Heart right ventricle (tissue), 16 donors: Measurements from ENCODE around the gene ITGAD. TPM values are rescaled to one million over a fixed set of nuclear protein-coding genes. Genes with fewer than 3 reads are reported as not detected.

Experiments
- ATAC-seq, 8 donors: fragments of 200-7000 bp; cut with Tn5 transposase; one replicate each; pipeline ENCODE4 v1.9.1; 2020; ENCODE audit warnings: mild to moderate bottlenecking in 8 of 8, moderate library complexity in 8 of 8, moderate number of reproducible peaks in 1 of 8
- DNase-seq, 2 donors: peaks; one replicate each; pipeline ENCODE4 v3.0.0-alpha.2; 2020
- H3K27ac ChIP-seq, 10 donors: fragments of 200-600 bp; sonication (generic) in 2 of 10; one replicate each; pipeline versions ENCODE4 v1.5.0 to v1.8.0; 2020 to 2022; ENCODE audit warnings: mild to moderate bottlenecking in 3 of 10
- H3K27me3 ChIP-seq, 7 donors: fragments of 200-600 bp; one replicate each; pipeline ENCODE4 v1.8.0; 2021 to 2022; ENCODE audit warnings: mild to moderate bottlenecking in 2 of 7
- H3K36me3 ChIP-seq, 9 donors: fragments of 200-600 bp; sonication (generic) in 1 of 9; one replicate each; pipeline versions ENCODE4 v1.5.0 to v1.8.0; 2020 to 2022; ENCODE audit warnings: mild to moderate bottlenecking in 2 of 9
- H3K4me1 ChIP-seq, 9 donors: fragments of 200-600 bp; sonication (generic) in 1 of 9; one replicate each; pipeline versions ENCODE4 v1.5.0 to v1.8.0; 2020 to 2022; ENCODE audit warnings: mild to moderate bottlenecking in 4 of 9
- H3K4me3 ChIP-seq, 10 donors: fragments of 200-600 bp; sonication (generic) in 2 of 10; one replicate each; pipeline versions ENCODE4 v1.5.0 to v1.8.0; 2020 to 2022; ENCODE audit warnings: mild to moderate bottlenecking in 7 of 10, moderate library complexity in 2 of 10
- H3K9me3 ChIP-seq, 11 donors: fragments of 200-600 bp in 10 of 11; sonication (generic) in 2 of 11; one replicate each; pipeline versions ENCODE4 v1.5.0 to v1.8.0; 2013 to 2022; ENCODE audit warnings: mild to moderate bottlenecking in 2 of 11, control low read depth in 1 of 11, moderate library complexity in 1 of 11
- WGBS, 2 donors: extraction: QIAGEN DNeasy Blood & Tissue Kit; methylation state at CpG; one replicate each; pipeline ENCODE4 v1.1.7; 2013; ENCODE audit warnings: inconsistent platforms in 1 of 2; 5-methylcytosine and 5-hydroxymethylcytosine counted together
- intact Hi-C, 10 donors: fragments of 100-400 bp; cut with DNase I; formaldehyde crosslinking; loops; one replicate each; pipeline versions ENCODE4 v1.11.1 to v1.14.2; 2022
- polyA plus RNA-seq, 2 donors: library from polyadenylated mRNA; stranded (reverse); fragments of 200-250 nt; gene quantifications; one replicate each; pipeline ENCODE4 v1.2.3, GENCODE V29; 2013
- total RNA-seq, 10 donors: library from RNA; stranded (reverse); fragmentation: NEBNext Ultra II Directional in 3 of 10; extraction: Animal tissue kit (Norgen Biotek cat#: 25700) in 3 of 10; gene quantifications; one replicate each; pipeline versions ENCODE4 v1.2.1 to v1.2.4, GENCODE V29; 2021 to 2023
- TF ChIP-seq, protein P1 (sequence below), 9 donors: fragments of 200-600 bp; sonication (generic) in 2 of 9; IDR thresholded peaks; one replicate each; pipeline versions ENCODE4 v1.5.0 to v1.8.0; 2021 to 2022; ENCODE audit warnings: antibody characterized with exemption in 9 of 9, mild to moderate bottlenecking in 5 of 9, moderate library complexity in 1 of 9
- donor health status: Arrhythmogenic right ventricular cardiomyopathy.
- donor health status: ischemic (EF 13 %, LVEDD 7.1; RV severe dilation, severe dysfunction).
- donor health status: healthy with polysubstance abuse.
- donor health status: DM: no; HTN: yes; CAD: no.
- donor health status: DM: no; HTN: no; CAD: no.
- donor health status: ischemic (EF 25% LVEDD 6.9; RV normal size, moderate dysfunction).
- donor health status: ischemic (EF 25% LVEDD 5.7; RV mildly dilated, moderate dysfunction).
- donor health status: healthy.
- donor health status: DM: yes; HTN: yes; CAD: no.
- donor health status: Ischemic cardiomyopathy.
- donor health status: ischemic (EF 35%, LVEDD 5.7; RV mildly dilated, moderate dysfunction).
- donor health status: nonischemic (EF 11% LVEDD 7.7; RV severe dilation, severe dysfunction).
- donor health status: DM: yes; HTN: yes; CAD: no.
- donor health status: PGD.
- donor health status: ischemic (EF 29% LVEDD 5.4; RV normal size, mild dysfunction).
- donor health status: nonischemic (EF 23%, LVEDD 6.1; RV moderate dilation, normal function).

Gene ITGAD
- total and polyA plus RNA-seq, 12 donors: 0.01 to 0.39 TPM; not detected in 10

DNA sequence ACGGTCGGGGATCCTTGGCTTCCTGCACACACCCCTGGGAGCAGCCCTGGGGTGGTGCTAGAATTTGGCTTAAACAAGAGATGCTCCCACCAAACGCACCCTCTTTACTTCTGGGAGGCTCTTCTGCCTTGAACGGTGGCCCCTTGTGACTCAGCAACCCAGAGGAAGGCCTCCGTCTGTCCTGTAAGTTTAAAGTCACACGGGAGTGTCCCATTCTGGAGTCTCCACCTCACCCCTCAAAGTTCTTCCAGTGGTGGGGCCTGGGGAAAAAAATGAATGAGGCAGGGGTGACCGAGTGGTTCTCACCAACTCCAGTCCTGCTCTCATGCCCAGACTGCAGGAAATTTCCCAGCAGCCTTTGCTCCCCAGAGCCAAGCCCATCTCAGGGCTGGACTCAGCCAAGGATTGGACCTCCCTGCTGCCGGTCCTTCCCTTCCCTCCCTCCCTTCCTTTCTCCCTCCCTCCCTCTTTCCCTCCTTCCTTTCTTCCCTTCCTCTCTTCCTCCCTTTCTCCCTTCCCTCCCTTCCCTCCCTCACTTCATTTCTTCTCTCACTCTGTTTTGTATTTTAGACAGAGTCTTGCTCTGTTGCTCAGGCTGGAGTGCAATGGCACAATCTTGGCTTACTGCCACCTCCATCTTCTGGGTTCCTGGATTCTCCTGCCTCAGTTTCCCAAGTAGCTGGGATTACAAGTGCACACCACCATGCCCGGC lies 11.4 kb downstream of the ITGAD start:
- peak in 3 of 8 donors; percentile 43 to 65 (median 54) for ATAC-seq
- Histone ChIP-seq H3K27me3 (peaks cover 0 to 8% (median 4%) of the 10 kb centered on the region in 7 donors), H3K27ac (no peak overlapping the region), H3K4me1 (peaks cover 0 to 16% (median 0%) of the 10 kb centered on the region in 9 donors), H3K9me3 (peaks cover 0 to 6% (median 0%) of the 10 kb centered on the region in 11 donors), H3K4me3 (peak overlapping the region in 5 of 10 donors; percentile 20 to 53 (median 26)), H3K36me3 (no peaks in the 10 kb centered on the region)
- 58 to 65% methylated on average over 9 of the region's 9 CpGs for WGBS, 2 donors
- TF ChIP-seq, protein P1, sequence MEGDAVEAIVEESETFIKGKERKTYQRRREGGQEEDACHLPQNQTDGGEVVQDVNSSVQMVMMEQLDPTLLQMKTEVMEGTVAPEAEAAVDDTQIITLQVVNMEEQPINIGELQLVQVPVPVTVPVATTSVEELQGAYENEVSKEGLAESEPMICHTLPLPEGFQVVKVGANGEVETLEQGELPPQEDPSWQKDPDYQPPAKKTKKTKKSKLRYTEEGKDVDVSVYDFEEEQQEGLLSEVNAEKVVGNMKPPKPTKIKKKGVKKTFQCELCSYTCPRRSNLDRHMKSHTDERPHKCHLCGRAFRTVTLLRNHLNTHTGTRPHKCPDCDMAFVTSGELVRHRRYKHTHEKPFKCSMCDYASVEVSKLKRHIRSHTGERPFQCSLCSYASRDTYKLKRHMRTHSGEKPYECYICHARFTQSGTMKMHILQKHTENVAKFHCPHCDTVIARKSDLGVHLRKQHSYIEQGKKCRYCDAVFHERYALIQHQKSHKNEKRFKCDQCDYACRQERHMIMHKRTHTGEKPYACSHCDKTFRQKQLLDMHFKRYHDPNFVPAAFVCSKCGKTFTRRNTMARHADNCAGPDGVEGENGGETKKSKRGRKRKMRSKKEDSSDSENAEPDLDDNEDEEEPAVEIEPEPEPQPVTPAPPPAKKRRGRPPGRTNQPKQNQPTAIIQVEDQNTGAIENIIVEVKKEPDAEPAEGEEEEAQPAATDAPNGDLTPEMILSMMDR (IDR thresholded peaks at IDR 0.05): no peak
- intact Hi-C loops: loop anchor here in 1 of 10 donors (10.0 kb wide), 1 partner anchor 150 kb away; the partner anchor contains the start of gene ITGAM
- no peak for DNase-seq

DNA sequence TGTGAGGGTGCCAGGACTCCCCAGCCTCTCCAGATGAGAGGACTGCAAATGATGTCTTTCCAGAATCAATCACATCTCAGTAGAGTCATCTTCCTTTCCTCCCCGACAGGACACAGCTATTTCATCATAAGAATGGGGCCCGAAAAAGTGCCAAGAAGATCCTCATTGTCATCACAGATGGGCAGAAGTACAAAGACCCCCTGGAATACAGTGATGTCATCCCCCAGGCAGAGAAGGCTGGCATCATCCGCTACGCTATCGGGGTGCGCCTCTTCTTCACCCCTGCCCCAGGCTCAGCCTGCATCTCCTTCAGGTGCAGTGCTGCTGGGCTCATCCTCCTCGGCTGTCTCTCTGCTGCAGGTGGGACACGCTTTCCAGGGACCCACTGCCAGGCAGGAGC lies 14.3 kb downstream of the ITGAD start:
- 80 to 87% methylated on average over 8 of the region's 8 CpGs for WGBS, 2 donors
- Histone ChIP-seq H3K36me3 (no peaks in the 10 kb centered on the region), H3K4me1 (peaks cover 0 to 6% (median 0%) of the 10 kb centered on the region in 9 donors), H3K27me3 (peaks cover 0 to 21% (median 4%) of the 10 kb centered on the region in 7 donors), H3K9me3 (no peaks in the 10 kb centered on the region), H3K27ac (no peak overlapping the region), H3K4me3 (no peak overlapping the region)
- intact Hi-C loops: loop anchor here in 1 of 10 donors (10.0 kb wide), 1 partner anchor 153 kb away; the partner anchor contains the start of gene ITGAM
- DNase-seq (no peak), ATAC-seq (no peak)
- TF ChIP-seq, protein P1 (IDR thresholded peaks at IDR 0.05): no peak

DNA sequence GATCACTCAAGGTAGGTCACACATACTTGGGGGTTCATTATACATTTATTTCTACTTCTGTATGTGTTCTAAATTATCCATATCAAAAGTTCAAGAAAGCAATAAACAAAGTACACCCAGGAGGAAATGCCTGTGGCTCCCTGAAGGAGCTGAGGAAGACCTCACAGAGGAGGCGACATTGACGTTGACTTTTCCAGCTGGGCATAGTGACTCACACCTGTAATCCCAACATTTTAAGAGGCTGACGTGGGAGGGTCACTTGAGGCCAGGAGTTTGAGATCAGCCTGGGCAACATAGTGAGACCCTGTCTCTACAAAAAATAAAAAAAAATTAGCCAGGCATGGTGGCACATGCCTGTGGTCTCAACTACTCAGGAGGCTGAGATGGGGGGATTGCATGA lies 16.3 kb downstream of the ITGAD start:
- no peak overlapping the region for H3K4me3 ChIP-seq
- H3K36me3 ChIP-seq: no peaks in the 10 kb centered on the region
- DNase-seq: no peak
- peaks cover 0 to 21% (median 4%) of the 10 kb centered on the region in 7 donors for H3K27me3 ChIP-seq
- H3K4me1 ChIP-seq: no peaks in the 10 kb centered on the region
- 58 to 63% methylated on average over 3 of the region's 3 CpGs for WGBS, 2 donors
- no peak for ATAC-seq
- TF ChIP-seq, protein P1 (IDR thresholded peaks at IDR 0.05): no peak
- H3K9me3 ChIP-seq: no peaks in the 10 kb centered on the region
- H3K27ac ChIP-seq: no peak overlapping the region
- intact Hi-C loops: loop anchor here in 1 of 10 donors (10.0 kb wide), 1 partner anchor 155 kb away; the partner anchor contains the start of gene ITGAM

DNA sequence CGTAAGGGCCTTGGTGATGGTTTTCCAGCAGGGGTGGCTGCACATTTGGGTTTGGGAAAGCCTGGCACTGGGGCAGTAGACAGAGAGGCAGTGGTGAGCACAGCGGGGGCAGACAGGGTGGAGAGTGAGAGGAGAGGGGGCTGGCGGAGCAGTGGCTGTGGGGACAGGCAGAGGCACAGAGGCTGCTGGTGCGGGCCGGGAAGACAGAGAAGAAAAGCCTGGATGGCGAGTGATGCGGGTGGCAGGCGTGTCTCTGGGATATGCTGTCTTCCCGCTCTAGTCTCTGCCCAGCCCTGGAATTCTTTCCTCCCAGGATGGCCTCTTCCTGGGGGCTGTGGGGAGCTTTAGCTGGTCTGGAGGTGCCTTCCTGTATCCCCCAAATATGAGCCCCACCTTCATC lies 16.9 kb downstream of the ITGAD start:
- no peak for DNase-seq
- peaks cover 0 to 21% (median 4%) of the 10 kb centered on the region in 7 donors for H3K27me3 ChIP-seq
- TF ChIP-seq, protein P1 (IDR thresholded peaks at IDR 0.05): no peak
- no peak overlapping the region for H3K27ac ChIP-seq
- no peak overlapping the region for H3K4me3 ChIP-seq
- no peaks in the 10 kb centered on the region for H3K4me1 ChIP-seq
- intact Hi-C loops: no loop called here
- WGBS, 2 donors: 77 to 81% methylated on average over 9 of the region's 9 CpGs
- H3K9me3 ChIP-seq: no peaks in the 10 kb centered on the region
- H3K36me3 ChIP-seq: no peaks in the 10 kb centered on the region
- no peak for ATAC-seq
